NCI-H82 treated with DMSO at 0.1 percent for 48 hours (cell line): ENCODE data around the gene DRC7.
"Not testable (repeated sequence)": the region's sequence is repeated elsewhere in the genome, so short reads cannot be mapped to it uniquely, and the experiment has no call there.

Experiments
- DNase-seq: peaks from one replicate; lab custom pipeline; 2025; ENCODE audit not compliant: unreplicated experiment; lab: John Stamatoyannopoulos, UW

Gene DRC7

GRCh38 chr16:57734308-57734924 is 39.8 kb downstream of the DRC7 start:
- no peak for DNase-seq

- DNase-seq = peak; percentile 98
These were observed 40.5 kb downstream of the DRC7 start for GRCh38 chr16:57734925-57735754.

GRCh38 chr16:57735755-57736418 is 41.3 kb downstream of the DRC7 start, which contains the start of gene KATNB1:
Gene KATNB1 (plus strand): TSS chr16:57735770. CDS start chr16:57737244, 1,474 bp downstream.
- no peak for DNase-seq

GRCh38 chr16:57736419-57737351 is 42.1 kb downstream of the DRC7 start:
- DNase-seq = no peak

GRCh38 chr16:57738844-57739243 is 44.2 kb downstream of the DRC7 start:
- peak; percentile 46 for DNase-seq

GRCh38 chr16:57739756-57740422 is 45.3 kb downstream of the DRC7 start:
- DNase-seq = no peak

- DNase-seq = no peak
These were observed 45.9 kb downstream of the DRC7 start for GRCh38 chr16:57740423-57741071.

- peak; percentile 75 for DNase-seq
These were observed 47.1 kb downstream of the DRC7 start for GRCh38 chr16:57741660-57742191.

GRCh38 chr16:57742543-57742942 is 47.9 kb downstream of the DRC7 start:
- no peak for DNase-seq

- DNase-seq = no peak
These were observed 48.9 kb downstream of the DRC7 start for GRCh38 chr16:57743458-57743857.

GRCh38 chr16:57743886-57744641 is 49.5 kb downstream of the DRC7 start:
- DNase-seq = no peak

GRCh38 chr16:57744642-57744903 is 50.0 kb downstream of the DRC7 start:
- DNase-seq = no peak

- peak; percentile 23 for DNase-seq
These were observed 51.2 kb downstream of the DRC7 start for GRCh38 chr16:57745768-57746167.

GRCh38 chr16:57746316-57746715 is 51.7 kb downstream of the DRC7 start:
- not testable (repeated sequence) for DNase-seq

- no peak for DNase-seq
These were observed 52.5 kb downstream of the DRC7 start for GRCh38 chr16:57747091-57747490.

GRCh38 chr16:57747496-57747895 is 52.9 kb downstream of the DRC7 start:
- no peak for DNase-seq

GRCh38 chr16:57747996-57748395 is 53.4 kb downstream of the DRC7 start:
- DNase-seq = no peak

- no peak for DNase-seq
These were observed 54.0 kb downstream of the DRC7 start for GRCh38 chr16:57748596-57748995.

- DNase-seq = no peak
These were observed 54.6 kb downstream of the DRC7 start for GRCh38 chr16:57749101-57749692.
